Measurements from ENCODE around the gene NRXN3.

The NRXN3 gene

GRCh38 chr14:78509516-78509915 is 339.3 kb downstream of the NRXN3 start:
- no peak for DNase-seq (ENCODE audit: low spot score)
- H3K4me3 ChIP-seq = no peak overlapping the region
- no peak overlapping the region for H3K27ac ChIP-seq
- TF ChIP-seq CTCF (IDR thresholded peaks at IDR 0.05) = no peak

GRCh38 chr14:78512021-78512420 is 341.8 kb downstream of the NRXN3 start:
- DNase-seq (ENCODE audit: low spot score) = no peak
- no peak overlapping the region for H3K4me3 ChIP-seq
- no peak overlapping the region for H3K27ac ChIP-seq
- TF ChIP-seq CTCF (IDR thresholded peaks at IDR 0.05) = no peak

GRCh38 chr14:78519863-78520262 is 349.7 kb downstream of the NRXN3 start:
- no peak overlapping the region for H3K27ac ChIP-seq
- H3K4me3 ChIP-seq = no peak overlapping the region
- no peak for TF ChIP-seq CTCF (IDR thresholded peaks at IDR 0.05)
- DNase-seq (ENCODE audit: low spot score) = no peak

GRCh38 chr14:78524196-78524595 is 354.0 kb downstream of the NRXN3 start:
- DNase-seq (ENCODE audit: low spot score) = no peak
- no peak overlapping the region for H3K4me3 ChIP-seq
- no peak for TF ChIP-seq CTCF (IDR thresholded peaks at IDR 0.05)
- H3K27ac ChIP-seq = no peak overlapping the region

- no peak for TF ChIP-seq CTCF (IDR thresholded peaks at IDR 0.05)
- Histone ChIP-seq H3K27ac (no peak overlapping the region), H3K4me3 (no peak overlapping the region)
- DNase-seq (ENCODE audit: low spot score) = no peak
These were observed 354.6 kb downstream of the NRXN3 start for GRCh38 chr14:78524766-78525165.

- no peak for DNase-seq (ENCODE audit: low spot score)
- Histone ChIP-seq H3K27ac (no peak overlapping the region), H3K4me3 (no peak overlapping the region)
- TF ChIP-seq CTCF (IDR thresholded peaks at IDR 0.05) = no peak
These were observed 359.9 kb downstream of the NRXN3 start for GRCh38 chr14:78530078-78530477.

- DNase-seq (ENCODE audit: low spot score) = no peak
- no peak overlapping the region for H3K4me3 ChIP-seq
- H3K27ac ChIP-seq = no peak overlapping the region
- no peak for TF ChIP-seq CTCF (IDR thresholded peaks at IDR 0.05)
These were observed 364.0 kb downstream of the NRXN3 start for GRCh38 chr14:78534141-78534540.

Data from coronary artery (tissue), 2 donors.